Nephron (organoid): Measurements from ENCODE around the gene OR5H15.
A peak's percentile ranks its signal among the peaks of the same experiment; 100 is the strongest.
"Not testable (repeated sequence)": the region's sequence is repeated elsewhere in the genome, so short reads cannot be mapped to it uniquely, and the experiment has no call there.

Source experiments
- H3K27ac Mint-ChIP-seq, 3 experiments: 2 replicates each; pipeline ENCODE4 v1.8.0; 2020; ENCODE audit warnings: mixed read lengths in 3 of 3, mild to moderate bottlenecking in 2 of 3, moderate library complexity in 1 of 3
- H3K27me3 Mint-ChIP-seq: 2 replicates; pipeline ENCODE4 v1.8.0; 2021; ENCODE audit warnings: low read depth, mild to moderate bottlenecking, moderate library complexity, mixed read lengths
- H3K36me3 Mint-ChIP-seq: 2 replicates; pipeline ENCODE4 v1.8.0; 2020; ENCODE audit warnings: low read depth, mixed read lengths
- H3K4me1 Mint-ChIP-seq: 2 replicates; pipeline ENCODE4 v1.8.0; 2020; ENCODE audit warnings: mixed read lengths
- H3K4me3 Mint-ChIP-seq, 3 experiments: 2 replicates each; pipeline ENCODE4 v1.8.0; 2020; ENCODE audit warnings: mild to moderate bottlenecking in 3 of 3, mixed read lengths in 3 of 3, moderate library complexity in 2 of 3
- H3K9me3 Mint-ChIP-seq: 2 replicates; pipeline ENCODE4 v1.8.0; 2020; ENCODE audit warnings: mixed read lengths
- CTCF ChIP-seq, 3 experiments: fragments of 200-600 bp; sonication (generic); IDR thresholded peaks; one replicate each; pipeline ENCODE4 v1.5.0; 2021; ENCODE audit warnings: antibody characterized with exemption in 3 of 3; ENCODE audit not compliant: unreplicated experiment in 3 of 3

OR5H15 gene

GRCh38 chr3:98148751-98149150 lies 17.7 kb upstream of the OR5H15 start:
- Mint-ChIP-seq H3K27ac (no peak overlapping the region), H3K9me3 (no peaks in the 10 kb centered on the region), H3K36me3 (no peaks in the 10 kb centered on the region), H3K4me3 (no peak overlapping the region), H3K27me3 (no peaks in the 10 kb centered on the region), H3K4me1 (no peaks in the 10 kb centered on the region)
- TF ChIP-seq CTCF (IDR thresholded peaks at IDR 0.05; ENCODE audit: unreplicated experiment in 3 of 3): no peak

DNA sequence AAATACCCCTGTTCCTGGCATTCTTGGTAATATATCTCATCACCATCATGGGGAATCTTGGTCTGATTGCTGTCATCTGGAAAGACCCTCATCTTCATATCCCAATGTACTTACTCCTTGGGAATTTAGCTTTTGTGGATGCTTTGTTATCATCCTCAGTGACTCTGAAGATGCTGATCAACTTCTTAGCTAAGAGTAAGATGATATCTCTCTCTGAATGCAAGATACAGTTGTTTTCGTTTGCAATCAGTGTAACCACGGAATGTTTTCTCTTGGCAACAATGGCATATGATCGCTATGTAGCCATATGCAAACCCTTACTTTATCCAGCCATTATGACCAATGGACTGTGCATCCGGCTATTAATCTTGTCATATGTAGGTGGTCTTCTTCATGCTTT lies 17.0 kb upstream of the OR5H15 start:
- not testable (repeated sequence) for H3K27ac Mint-ChIP-seq, H3K9me3 Mint-ChIP-seq, H3K36me3 Mint-ChIP-seq, H3K4me3 Mint-ChIP-seq, H3K27me3 Mint-ChIP-seq, H3K4me1 Mint-ChIP-seq

GRCh38 chr3:98151241-98151640 lies 15.3 kb upstream of the OR5H15 start:
- Mint-ChIP-seq H3K27me3 (no peaks in the 10 kb centered on the region), H3K4me1 (no peaks in the 10 kb centered on the region), H3K36me3 (no peaks in the 10 kb centered on the region), H3K4me3 (no peak overlapping the region), H3K9me3 (no peaks in the 10 kb centered on the region), H3K27ac (no peak overlapping the region)
- no peak for TF ChIP-seq CTCF (IDR thresholded peaks at IDR 0.05; ENCODE audit: unreplicated experiment in 3 of 3)

DNA sequence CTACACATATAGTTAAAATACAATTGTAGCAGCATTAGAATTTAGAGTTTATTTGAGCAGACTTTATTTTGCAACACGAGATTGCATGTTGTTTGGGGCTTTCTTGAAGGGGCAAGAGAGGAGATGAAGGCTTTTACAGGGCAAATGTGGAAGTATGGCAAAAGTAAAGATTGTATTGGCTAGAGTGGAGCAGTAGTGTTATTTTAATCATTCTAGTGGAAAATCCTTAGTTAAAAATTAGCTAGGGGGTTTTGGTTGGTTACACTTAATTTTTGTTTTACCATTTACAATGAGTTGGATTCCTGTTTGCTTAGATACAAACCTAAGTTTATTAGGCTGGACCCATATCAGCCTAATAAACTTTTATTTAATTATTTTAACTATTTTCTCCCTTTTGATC lies 4.6 kb downstream of the OR5H15 start:
- no peak for TF ChIP-seq CTCF (IDR thresholded peaks at IDR 0.05; ENCODE audit: unreplicated experiment in 3 of 3)
- H3K27ac Mint-ChIP-seq: peak overlapping the region; percentile 0 to 91 (median 11)
- H3K27me3 Mint-ChIP-seq: no peaks in the 10 kb centered on the region
- no peaks in the 10 kb centered on the region for H3K36me3 Mint-ChIP-seq
- H3K4me1 Mint-ChIP-seq: no peaks in the 10 kb centered on the region
- H3K4me3 Mint-ChIP-seq: no peak overlapping the region
- H3K9me3 Mint-ChIP-seq: peaks cover 10% of the 10 kb centered on the region

GRCh38 chr3:98172621-98173020 lies 6.1 kb downstream of the OR5H15 start:
- Mint-ChIP-seq H3K4me3 (no peak overlapping the region), H3K27me3 (no peaks in the 10 kb centered on the region), H3K9me3 (peaks cover 15% of the 10 kb centered on the region), H3K36me3 (no peaks in the 10 kb centered on the region), H3K4me1 (no peaks in the 10 kb centered on the region), H3K27ac (peak overlapping the region in 2 of 3 experiments; percentile 50 to 91)
- TF ChIP-seq CTCF (IDR thresholded peaks at IDR 0.05; ENCODE audit: unreplicated experiment in 3 of 3): no peak

DNA sequence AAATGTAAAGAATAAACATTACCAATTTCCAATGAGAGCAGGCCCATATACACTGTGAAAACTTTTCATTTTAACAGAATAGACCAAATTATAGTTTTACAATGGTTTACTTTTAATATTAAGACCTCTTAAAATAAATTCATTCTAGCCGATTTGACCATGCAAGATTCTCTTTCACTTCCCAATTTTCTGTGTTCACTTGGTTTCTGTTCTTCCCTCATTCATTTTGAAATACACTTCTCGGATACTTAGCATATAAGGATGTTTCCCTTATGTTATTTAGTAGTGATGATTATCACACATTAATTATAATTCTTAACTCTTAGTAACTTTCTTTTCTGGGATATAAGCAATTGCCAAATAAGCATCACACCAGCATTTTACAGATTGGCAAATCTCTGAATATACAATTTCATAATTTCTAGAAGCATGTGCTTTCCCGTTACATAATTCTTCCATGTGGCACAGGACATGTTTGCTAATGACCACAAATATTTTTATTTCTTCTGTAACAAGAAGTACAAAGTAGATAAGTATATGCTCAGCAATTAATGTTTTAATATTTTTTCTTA lies 13.9 kb downstream of the OR5H15 start:
- no peaks in the 10 kb centered on the region for H3K27me3 Mint-ChIP-seq
- no peak overlapping the region for H3K4me3 Mint-ChIP-seq
- no peak overlapping the region for H3K27ac Mint-ChIP-seq
- H3K4me1 Mint-ChIP-seq: no peaks in the 10 kb centered on the region
- peaks cover 12% of the 10 kb centered on the region for H3K9me3 Mint-ChIP-seq
- no peaks in the 10 kb centered on the region for H3K36me3 Mint-ChIP-seq
- no peak for TF ChIP-seq CTCF (IDR thresholded peaks at IDR 0.05; ENCODE audit: unreplicated experiment in 3 of 3)
